GM18517 (cell line): Measurements from ENCODE around the gene ZNF862.

Experiments used
- ATAC-seq: cut with Tn5 transposase; IDR thresholded peaks from one replicate; pipeline ENCODE4 v1.9.1; 2021; ENCODE audit warnings: mild to moderate bottlenecking, moderate library complexity; ENCODE audit not compliant: unreplicated experiment

ZNF862 gene

GRCh38 chr7:149809215-149809614, 29.0 kb upstream of the ZNF862 start:
- ATAC-seq = no peak

DNA sequence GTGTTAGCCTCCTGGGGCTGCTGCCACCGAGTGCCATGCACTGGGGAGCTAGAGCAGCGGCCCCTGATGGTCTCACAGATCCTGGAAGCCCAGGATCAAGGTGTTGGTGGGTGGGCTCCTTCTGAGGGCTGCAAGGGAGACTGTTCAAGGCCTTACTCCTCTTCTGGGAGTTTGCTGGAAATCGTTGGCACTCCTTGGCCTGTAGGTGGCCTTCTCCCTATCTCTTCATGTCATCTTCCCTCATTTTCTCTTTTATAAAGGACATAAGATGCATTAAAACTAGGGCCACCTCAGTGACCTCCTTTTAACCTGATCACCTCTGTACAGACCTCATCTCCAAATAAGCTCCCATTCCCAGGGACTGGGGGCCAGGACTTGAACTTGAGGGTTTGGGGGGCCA, 27.0 kb upstream of the ZNF862 start:
- no peak for ATAC-seq

DNA sequence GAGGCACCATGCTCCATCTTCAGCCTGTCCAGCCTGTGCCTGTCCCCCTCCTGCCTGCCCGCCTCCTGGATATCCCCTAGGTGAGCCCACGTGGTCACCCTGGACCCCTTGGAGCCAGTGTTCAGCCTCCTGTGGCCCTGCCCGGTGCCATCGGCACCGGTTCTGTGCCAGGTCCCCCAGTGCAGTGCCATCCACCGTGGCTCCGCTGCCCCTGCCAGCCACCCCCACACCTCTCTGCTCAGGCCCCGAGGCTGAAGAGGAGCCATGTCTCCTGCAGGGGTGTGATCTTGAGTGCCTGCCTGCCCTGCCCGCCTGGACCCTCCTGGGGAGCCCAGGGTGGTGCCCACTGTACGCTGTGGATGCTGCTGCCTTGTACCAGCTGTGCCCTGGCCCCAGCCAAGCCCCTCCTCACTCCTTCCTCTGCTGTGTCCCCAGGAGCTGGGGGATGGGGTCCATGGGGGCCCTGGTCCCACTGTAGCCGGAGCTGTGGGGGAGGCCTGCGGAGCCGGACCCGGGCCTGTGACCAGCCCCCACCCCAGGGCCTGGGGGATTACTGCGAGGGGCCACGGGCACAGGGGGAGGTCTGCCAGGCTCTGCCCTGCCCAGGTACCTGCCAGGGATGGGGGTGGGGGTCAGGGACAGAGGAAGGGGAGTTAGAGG, 26.2 kb upstream of the ZNF862 start:
- no peak for ATAC-seq

DNA sequence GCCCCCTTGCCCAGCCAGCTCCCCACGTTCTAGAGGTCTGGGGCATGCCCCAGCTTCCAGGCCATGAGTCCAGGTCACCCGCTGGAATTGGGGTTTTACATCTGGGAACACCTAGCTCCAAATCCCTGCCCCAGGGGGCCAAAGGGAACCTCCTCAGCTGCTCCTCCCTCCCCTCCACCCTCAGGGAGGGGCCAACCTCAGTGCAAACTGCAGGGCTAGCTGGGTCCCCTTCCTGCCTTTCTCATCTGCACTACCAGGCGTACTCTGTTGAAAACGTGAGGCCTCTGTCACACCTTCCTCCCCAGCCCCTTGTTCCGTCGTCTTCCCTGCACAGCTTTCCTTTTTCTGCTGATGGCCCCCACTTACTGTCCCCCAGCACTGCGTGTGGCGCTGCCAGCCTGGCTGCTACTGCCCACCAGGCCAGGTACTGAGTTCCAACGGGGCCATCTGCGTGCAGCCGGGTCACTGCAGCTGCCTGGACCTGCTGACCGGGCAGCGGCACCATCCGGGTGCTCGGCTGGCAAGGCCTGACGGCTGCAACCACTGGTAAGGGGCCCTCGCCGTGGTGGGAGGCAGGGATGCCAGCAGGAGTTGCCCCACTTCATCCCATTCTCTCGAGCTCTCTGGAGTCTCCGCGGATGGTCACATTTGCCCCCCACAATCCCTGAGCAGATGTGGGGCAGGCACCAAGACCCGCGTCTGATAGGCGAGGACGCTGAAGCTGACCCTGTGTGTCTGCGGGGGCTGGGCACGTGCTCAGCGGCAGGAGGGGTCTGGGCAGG, 24.7 kb upstream of the ZNF862 start:
- no peak for ATAC-seq

- ATAC-seq = no peak
Observed at GRCh38 chr7:149814494-149814893, 23.7 kb upstream of the ZNF862 start.

GRCh38 chr7:149815121-149815520, 23.1 kb upstream of the ZNF862 start:
- ATAC-seq = no peak

- ATAC-seq = no peak
Observed at GRCh38 chr7:149815661-149816266, 22.4 kb upstream of the ZNF862 start.

DNA sequence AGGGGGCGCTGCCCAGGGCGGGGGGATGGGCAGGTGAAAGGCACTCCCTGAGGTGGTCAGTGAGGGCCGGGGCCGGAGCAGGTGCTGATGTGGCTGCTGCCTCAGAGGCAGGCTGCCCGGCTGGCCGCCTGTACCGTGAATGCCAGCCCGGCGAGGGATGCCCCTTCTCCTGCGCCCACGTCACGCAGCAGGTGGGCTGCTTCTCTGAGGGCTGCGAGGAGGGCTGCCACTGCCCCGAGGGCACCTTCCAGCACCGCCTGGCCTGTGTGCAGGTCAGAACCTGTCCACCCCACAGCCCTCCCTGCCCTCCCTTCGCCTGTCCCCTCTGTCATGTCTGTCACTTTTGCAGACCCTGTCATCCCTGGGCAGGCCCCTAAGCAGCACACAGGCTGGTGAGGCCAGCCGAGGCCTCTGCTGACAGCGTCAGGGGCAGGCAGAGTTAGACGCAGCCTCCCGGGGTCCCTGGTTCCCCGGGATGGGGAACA, 21.9 kb upstream of the ZNF862 start:
- no peak for ATAC-seq

- ATAC-seq = no peak
Observed at GRCh38 chr7:149816794-149817193, 21.4 kb upstream of the ZNF862 start.

DNA sequence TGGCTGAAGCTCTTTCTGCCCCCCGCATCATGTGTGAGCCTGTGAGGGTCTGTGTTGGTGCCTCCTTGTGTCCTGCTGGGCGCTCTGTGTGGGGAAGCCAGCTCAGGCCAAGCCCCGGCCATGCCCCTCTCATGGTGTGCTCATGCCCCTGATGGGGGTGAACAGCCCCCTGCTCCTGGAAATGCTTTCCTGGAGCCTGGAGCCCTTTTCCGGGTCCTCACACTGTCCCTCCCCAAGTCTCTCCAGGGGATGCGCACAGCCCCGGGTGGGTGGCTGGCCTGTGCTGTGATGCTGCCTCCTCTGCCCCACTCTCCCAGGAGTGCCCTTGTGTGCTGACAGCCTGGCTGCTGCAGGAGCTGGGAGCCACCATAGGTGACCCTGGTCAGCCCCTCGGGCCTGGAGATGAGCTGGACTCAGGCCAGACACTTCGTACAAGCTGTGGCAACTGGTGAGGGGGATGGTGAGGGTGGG, 20.8 kb upstream of the ZNF862 start:
- ATAC-seq = no peak

DNA sequence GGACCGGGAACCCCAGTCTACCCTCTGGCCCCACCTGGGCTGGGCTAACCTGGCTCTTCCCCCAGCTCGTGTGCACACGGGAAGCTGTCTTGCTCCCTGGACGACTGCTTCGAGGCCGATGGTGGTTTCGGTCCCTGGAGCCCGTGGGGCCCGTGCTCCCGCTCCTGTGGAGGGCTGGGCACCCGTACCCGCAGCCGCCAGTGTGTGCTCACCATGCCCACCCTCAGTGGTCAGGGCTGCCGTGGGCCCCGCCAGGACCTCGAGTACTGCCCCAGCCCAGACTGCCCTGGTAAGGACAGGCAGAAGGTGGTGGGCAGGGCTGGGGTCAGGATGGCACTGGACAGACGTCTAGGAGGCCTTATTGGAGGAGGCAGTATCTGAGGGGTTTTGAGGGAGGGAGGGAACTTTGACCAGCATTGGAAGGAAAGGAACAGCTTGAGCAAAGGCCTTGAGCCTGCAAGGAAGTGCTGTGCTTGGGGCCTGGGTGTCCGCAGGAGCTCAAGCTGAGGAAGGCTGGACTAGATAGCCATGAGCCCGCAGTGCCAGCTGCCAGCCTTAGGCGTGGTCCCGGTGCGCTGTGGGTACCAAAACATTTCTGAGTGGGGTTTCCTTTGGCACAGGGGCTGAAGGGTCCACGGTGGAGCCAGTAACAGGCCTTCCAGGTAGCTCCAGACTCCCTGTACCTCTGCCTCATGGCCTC, 20.2 kb upstream of the ZNF862 start:
- ATAC-seq = no peak

DNA sequence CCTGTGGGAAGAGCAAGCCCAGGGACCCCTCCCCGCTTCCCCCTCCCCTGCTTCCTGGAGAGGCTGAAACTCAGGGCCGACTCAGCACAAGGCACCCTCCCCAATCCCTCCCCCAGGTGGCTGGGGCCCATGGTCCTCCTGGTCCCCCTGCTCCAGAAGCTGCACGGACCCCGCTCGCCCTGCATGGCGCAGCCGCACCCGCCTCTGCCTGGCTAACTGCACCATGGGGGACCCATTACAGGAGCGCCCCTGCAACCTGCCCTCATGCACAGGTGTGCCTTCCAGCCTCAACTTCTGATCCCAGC, 19.7 kb upstream of the ZNF862 start:
- no peak for ATAC-seq

DNA sequence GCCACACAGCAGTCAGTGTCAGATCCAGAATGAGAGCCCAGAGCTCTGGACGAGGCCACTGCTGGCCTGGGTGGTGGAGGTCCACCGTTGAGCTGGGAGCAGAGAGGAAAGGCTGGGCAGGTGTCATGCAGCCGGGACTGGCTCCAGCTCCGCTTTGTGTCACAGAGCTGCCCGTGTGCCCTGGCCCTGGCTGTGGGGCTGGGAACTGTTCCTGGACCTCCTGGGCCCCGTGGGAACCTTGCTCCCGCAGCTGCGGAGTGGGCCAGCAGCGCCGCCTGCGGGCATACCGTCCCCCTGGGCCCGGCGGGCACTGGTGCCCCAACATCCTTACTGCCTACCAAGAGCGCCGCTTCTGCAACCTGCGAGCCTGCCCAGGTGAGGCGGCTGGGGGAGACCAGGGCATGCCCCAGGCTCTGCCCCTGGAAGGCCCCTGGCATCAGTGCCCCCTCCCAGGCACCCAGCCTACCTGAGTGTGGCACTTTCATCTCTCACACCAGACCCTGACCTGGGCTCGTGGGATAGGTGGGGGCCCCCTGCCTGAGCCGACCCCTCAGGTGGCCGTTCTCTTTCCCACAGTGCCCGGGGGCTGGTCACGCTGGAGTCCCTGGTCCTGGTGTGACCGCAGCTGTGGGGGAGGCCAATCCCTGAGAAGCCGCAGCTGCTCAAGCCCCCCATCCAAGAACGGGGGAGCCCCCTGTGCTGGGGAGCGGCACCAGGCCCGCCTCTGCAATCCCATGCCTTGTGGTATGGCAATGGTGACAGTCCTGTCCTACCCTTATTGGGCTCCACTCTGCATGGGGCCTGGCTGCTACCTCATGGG, 18.8 kb upstream of the ZNF862 start:
- ATAC-seq = no peak

- ATAC-seq = no peak
Observed at GRCh38 chr7:149819961-149820340, 18.2 kb upstream of the ZNF862 start.

GRCh38 chr7:149820622-149821190, 17.5 kb upstream of the ZNF862 start:
- no peak for ATAC-seq

GRCh38 chr7:149821191-149822148, 16.7 kb upstream of the ZNF862 start:
- no peak for ATAC-seq

DNA sequence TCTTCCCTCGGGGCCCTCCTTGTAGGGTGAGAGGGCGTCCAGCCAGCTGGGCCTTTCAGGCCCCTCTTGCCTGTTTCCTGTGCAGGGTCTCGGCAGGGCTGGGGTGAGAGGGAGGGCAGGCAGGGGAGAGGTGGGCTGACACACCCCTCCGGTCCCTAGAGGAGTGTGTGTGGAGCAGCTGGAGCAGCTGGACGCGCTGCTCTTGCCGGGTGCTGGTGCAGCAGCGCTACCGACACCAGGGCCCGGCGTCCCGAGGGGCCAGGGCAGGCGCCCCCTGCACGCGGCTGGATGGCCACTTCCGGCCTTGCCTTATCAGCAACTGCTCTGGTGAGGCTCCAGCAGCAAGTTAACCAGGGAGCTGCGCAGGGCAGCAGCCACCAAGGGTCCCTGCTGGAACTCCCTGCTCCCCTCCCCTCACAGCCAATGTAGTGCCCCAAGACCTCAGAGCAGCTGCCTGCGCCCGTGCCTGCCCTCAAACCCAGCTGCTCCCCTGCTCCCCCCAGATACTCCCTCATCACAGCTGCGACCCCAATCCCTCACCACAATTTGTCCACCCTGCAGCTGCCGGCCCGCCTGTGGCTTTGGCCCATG, 15.7 kb upstream of the ZNF862 start:
- ATAC-seq = no peak

GRCh38 chr7:149823191-149823630, 15.0 kb upstream of the ZNF862 start:
- ATAC-seq = no peak
